ENCODE measurements around the gene ERFE.

ERFE gene

DNA sequence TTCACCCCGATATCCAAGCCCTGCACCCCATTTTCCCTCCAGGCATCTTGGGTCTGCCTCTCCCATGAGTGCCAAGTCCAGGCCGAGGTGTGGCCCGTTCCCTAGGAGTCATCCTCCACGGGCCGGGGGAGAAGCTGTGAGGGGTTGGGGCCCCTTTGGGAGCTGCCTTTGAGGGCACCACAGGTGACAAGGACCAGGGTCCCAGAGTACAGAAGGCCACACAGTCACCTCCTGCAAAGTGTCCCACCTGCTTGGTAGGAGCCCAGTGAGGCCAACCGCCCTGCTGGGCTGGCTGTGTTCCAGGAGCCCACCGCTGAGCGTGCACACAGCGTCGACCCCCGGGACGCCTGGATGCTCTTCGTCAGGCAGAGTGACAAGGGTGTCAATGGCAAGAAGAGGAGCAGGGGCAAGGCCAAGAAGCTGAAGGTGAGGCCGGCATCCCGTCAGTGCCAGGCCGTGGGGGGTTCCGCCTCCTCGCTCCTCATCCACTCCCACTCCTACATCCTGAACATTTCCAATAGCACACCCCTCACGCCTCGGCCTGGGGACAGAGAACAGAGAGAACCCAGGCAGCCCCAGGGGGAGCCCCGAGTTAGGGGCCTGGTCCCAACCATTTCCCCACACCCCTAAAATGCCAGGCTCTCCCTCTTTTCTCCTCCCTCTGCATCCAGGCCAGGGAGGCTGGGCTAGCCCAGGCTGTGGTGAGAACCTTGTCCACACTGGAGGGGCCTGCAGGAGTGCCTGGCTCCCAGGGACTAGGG lies 2.7 kb downstream of the ERFE start:
- Histone ChIP-seq H3K9me3 (ENCODE audit: insufficient read depth, low read depth, low read length) (no peaks in the 10 kb centered on the region), H3K9ac (ENCODE audit: low read depth, low read length) (no peak overlapping the region)

DNA sequence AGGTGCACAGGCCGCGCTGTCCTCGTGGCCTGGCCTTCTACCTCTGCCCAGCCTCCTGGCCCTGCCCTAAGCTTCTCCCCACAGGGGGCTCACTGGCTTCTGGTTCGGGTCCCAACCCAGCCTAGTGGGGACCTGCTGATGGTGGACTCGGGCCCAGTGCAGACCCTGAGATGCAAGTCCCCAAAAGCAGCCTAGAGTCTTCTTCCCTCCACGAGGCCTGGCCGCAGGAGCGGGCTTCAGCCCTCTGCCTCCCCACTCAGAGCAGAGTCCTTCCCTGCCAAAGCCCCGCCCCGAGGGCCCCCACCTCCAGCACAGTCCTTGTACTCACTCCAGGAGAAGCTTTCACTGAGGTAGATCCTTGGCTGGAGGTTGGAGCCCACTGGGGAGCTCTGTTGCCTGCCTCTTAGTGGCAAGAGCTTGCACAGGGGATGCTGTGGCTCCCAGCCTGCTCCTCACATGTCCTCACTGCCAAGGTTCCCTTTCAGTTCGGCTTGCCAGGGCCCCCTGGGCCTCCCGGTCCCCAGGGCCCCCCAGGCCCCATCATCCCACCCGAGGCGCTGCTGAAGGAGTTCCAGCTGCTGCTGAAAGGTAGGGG lies 3.6 kb downstream of the ERFE start:
- no peaks in the 10 kb centered on the region for H3K4me1 ChIP-seq (ENCODE audit: insufficient read depth, low read length)
- H3K9me3 ChIP-seq (ENCODE audit: insufficient read depth, low read depth, low read length) = no peaks in the 10 kb centered on the region
- no peak overlapping the region for H3K4me3 ChIP-seq (ENCODE audit: low read length)
- H3K27ac ChIP-seq (ENCODE audit: low read depth, low read length) = no peak overlapping the region
- H3K36me3 ChIP-seq (ENCODE audit: insufficient read depth, low read length) = no peaks in the 10 kb centered on the region
- no peak overlapping the region for H3K9ac ChIP-seq (ENCODE audit: low read depth, low read length)
- WGBS = 91% methylated on average over 14 of the region's 14 CpGs
- peaks cover 79% of the 10 kb centered on the region for H3K27me3 ChIP-seq (ENCODE audit: insufficient read depth, low read length)

More for the DNA sequence above, 2.7 kb downstream of the ERFE start:
- peaks cover 80% of the 10 kb centered on the region for H3K27me3 ChIP-seq (ENCODE audit: insufficient read depth, low read length)
- H3K36me3 ChIP-seq (ENCODE audit: insufficient read depth, low read length) = no peaks in the 10 kb centered on the region
- WGBS = 91% methylated on average over 21 of the region's 21 CpGs
- no peaks in the 10 kb centered on the region for H3K4me1 ChIP-seq (ENCODE audit: insufficient read depth, low read length)
- no peak overlapping the region for H3K4me3 ChIP-seq (ENCODE audit: low read length)
- H3K27ac ChIP-seq (ENCODE audit: low read depth, low read length) = no peak overlapping the region

DNA sequence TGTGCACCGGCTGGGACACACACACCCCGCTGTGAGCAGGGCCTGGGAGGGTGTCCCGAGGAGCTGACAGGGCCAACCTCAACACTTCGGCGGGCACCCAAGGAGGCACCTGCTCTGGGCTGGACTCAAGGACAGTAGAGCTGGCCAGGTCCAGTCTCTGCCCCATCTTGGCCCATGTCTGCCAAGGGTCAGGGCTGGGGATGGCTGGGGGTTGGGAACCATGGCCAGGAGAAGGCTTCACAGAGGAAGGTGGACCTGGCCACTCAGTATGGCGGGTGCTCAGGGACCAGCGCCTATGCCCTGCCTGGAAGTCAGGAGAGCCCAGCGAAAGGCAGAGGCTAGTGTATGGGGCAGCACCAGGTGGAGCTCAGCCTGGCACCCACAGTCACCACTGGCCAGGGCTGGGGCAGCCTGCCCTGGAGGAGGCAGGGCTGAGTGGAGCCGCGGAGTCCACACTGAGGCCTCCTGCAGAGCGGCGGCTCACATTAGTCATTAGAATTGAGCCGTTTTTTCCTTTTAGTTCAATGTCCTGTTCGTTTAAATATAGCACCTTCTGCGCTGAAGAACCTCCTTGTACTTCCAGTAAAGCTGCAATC lies 4.2 kb downstream of the ERFE start:
- H3K9me3 ChIP-seq (ENCODE audit: insufficient read depth, low read depth, low read length) = no peaks in the 10 kb centered on the region
- no peak overlapping the region for H3K9ac ChIP-seq (ENCODE audit: low read depth, low read length)
- no peaks in the 10 kb centered on the region for H3K36me3 ChIP-seq (ENCODE audit: insufficient read depth, low read length)
- H3K4me1 ChIP-seq (ENCODE audit: insufficient read depth, low read length) = no peaks in the 10 kb centered on the region
- H3K4me3 ChIP-seq (ENCODE audit: low read length) = peak overlapping the region; percentile 51
- peaks cover 73% of the 10 kb centered on the region for H3K27me3 ChIP-seq (ENCODE audit: insufficient read depth, low read length)
- WGBS = 75% methylated on average over 15 of the region's 15 CpGs
- no peak overlapping the region for H3K27ac ChIP-seq (ENCODE audit: low read depth, low read length)

DNA sequence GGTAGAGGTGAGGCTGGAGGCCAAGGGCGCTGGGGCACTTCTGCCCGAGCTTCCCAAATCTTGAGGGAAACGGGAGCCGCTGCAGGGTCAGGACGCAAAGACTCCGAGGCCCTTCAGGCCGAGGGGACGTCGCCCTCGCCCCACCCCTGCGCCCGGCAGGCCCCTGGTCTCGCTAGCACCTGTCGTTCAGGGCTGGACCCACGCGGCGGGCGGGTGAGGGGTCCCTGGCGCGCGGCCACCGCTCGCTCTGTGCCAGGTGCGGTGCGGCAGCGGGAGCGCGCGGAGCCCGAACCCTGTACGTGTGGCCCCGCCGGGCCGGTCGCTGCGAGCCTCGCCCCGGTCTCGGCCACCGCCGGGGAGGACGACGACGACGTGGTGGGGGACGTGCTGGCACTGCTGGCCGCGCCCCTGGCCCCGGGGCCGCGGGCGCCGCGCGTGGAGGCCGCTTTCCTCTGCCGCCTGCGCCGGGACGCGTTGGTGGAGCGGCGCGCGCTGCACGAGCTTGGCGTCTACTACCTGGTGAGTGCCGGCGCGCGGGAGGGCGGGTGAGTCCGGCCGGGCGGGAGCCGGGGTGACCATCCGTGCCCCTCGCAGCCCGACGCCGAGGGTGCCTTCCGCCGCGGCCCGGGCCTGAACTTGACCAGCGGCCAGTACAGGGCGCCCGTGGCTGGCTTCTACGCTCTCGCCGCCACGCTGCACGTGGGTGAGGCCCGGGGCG lies 4.9 kb downstream of the ERFE start:
- H3K36me3 ChIP-seq (ENCODE audit: insufficient read depth, low read length) = no peaks in the 10 kb centered on the region
- H3K9ac ChIP-seq (ENCODE audit: low read depth, low read length) = peak overlapping the region; percentile 57; the same call in 1 of the 2 replicates
- no peak overlapping the region for H3K27ac ChIP-seq (ENCODE audit: low read depth, low read length)
- 7% methylated on average over 95 of the region's 95 CpGs for WGBS
- no peaks in the 10 kb centered on the region for H3K4me1 ChIP-seq (ENCODE audit: insufficient read depth, low read length)
- H3K4me3 ChIP-seq (ENCODE audit: low read length) = peak overlapping the region; percentile 51
- peaks cover 67% of the 10 kb centered on the region for H3K27me3 ChIP-seq (ENCODE audit: insufficient read depth, low read length)
- no peaks in the 10 kb centered on the region for H3K9me3 ChIP-seq (ENCODE audit: insufficient read depth, low read depth, low read length)

DNA sequence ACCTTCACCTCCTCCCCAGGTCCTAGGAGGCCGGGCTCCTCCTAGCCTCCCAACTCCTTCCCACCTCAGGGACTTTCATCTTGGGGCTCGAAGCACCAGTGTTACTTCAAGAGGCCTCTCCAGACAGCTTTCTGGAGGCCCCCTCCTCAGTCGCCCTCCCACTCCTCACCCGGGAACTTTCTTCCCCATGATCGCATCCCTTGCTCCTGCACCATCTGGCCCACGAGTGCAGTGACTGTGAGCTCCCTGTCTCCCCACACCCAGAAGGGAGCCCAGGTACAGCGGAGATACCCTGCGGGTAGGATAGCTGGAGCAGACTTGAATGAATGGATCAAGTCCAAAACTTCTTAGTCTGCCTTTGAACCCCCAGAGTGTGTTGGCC lies 6.1 kb downstream of the ERFE start:
- WGBS = 96% methylated on average over 8 of the region's 8 CpGs
- Histone ChIP-seq H3K27me3 (ENCODE audit: insufficient read depth, low read length) (peaks cover 57% of the 10 kb centered on the region), H3K9ac (ENCODE audit: low read depth, low read length) (no peak overlapping the region), H3K36me3 (ENCODE audit: insufficient read depth, low read length) (peaks cover 9% of the 10 kb centered on the region), H3K27ac (ENCODE audit: low read depth, low read length) (no peak overlapping the region), H3K9me3 (ENCODE audit: insufficient read depth, low read depth, low read length) (no peaks in the 10 kb centered on the region), H3K4me3 (ENCODE audit: low read length) (no peak overlapping the region), H3K4me1 (ENCODE audit: insufficient read depth, low read length) (no peaks in the 10 kb centered on the region)

DNA sequence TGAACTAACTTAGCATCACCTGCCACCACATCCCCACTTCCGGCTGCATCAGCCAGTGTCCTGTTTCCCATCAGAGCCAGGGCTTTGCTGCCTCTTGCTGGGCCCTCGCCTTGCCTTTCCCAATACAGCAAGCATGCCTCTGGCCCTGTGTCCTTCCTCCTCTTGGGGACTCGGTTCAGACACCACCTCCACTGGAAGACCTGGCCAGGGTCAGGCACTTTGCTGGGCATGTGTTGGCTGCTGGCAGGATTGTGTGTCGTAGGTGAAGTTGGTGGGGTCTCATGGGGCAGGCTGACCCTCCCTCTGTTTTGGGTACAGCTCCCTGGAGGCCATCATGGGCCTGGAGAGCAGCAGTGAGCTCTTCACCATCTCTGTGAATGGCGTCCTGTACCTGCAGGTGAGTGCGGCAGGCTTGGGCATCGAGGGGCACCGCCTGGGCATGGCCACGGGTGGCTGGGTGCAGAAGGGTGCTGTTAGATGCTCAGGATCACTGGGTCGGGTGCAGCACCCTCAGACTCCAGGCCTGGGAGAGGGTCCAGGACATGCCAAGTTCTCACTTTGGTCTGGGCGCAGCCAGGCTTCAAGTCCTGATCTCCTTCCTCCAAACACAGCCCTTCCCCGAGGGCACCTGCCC lies 6.6 kb downstream of the ERFE start:
- no peak overlapping the region for H3K9ac ChIP-seq (ENCODE audit: low read depth, low read length)
- no peak overlapping the region for H3K4me3 ChIP-seq (ENCODE audit: low read length)
- WGBS = 91% methylated on average over 12 of the region's 12 CpGs

DNA sequence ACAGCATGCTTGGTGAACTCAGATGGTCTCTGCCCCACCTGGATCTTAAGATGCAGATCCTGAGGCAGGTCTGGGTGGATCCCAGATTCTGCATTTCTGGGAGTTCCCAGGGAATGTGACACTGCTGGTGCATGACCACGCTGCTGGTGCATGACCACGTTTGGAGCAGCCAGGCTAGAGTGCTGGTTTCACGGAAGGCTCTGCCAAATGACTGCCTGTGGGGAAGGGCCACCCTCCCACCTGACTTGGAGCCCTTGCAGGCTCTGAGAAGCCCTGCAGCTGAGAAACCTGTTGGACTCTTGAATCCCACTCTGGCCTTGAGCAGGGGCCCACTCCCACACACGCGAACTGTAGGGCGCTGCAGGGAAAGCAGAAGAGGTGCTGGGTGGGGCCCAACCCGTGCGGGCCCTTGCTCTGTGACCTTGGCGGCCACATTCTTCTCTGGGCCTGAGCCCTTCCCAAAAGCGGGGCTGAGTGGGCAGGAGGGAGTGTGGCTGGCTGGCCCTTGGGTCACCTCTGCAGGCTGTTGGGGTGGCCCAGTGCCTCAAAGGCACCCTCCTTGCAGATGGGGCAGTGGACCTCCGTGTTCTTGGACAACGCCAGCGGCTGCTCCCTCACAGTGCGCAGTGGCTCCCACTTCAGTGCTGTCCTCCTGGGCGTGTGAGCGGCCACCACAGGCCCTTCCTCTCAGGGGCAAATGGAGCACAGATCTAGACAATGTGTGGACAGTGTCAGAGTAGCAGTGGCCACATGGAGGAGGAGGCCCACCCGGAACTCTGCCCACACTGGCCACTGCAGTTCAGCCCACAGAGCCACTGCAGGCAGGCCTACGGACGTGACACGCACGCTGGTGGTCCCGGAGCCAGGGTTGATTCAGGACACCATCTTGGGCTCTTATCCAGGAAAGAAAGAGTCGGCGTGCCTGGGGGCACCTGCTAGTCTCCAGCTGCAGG lies 7.9 kb downstream of the ERFE start:
- Histone ChIP-seq H3K27me3 (ENCODE audit: insufficient read depth, low read length) (peaks cover 39% of the 10 kb centered on the region), H3K9me3 (ENCODE audit: insufficient read depth, low read depth, low read length) (no peaks in the 10 kb centered on the region), H3K4me1 (ENCODE audit: insufficient read depth, low read length) (no peaks in the 10 kb centered on the region), H3K27ac (ENCODE audit: low read depth, low read length) (no peak overlapping the region), H3K4me3 (ENCODE audit: low read length) (no peak overlapping the region), H3K36me3 (ENCODE audit: insufficient read depth, low read length) (peaks cover 21% of the 10 kb centered on the region), H3K9ac (ENCODE audit: low read depth, low read length) (no peak overlapping the region)
- WGBS = 92% methylated on average over 24 of the region's 24 CpGs

More for the DNA sequence above, 6.6 kb downstream of the ERFE start:
- peaks cover 14% of the 10 kb centered on the region for H3K36me3 ChIP-seq (ENCODE audit: insufficient read depth, low read length)
- no peak overlapping the region for H3K27ac ChIP-seq (ENCODE audit: low read depth, low read length)
- H3K9me3 ChIP-seq (ENCODE audit: insufficient read depth, low read depth, low read length) = no peaks in the 10 kb centered on the region
- peaks cover 52% of the 10 kb centered on the region for H3K27me3 ChIP-seq (ENCODE audit: insufficient read depth, low read length)
- H3K4me1 ChIP-seq (ENCODE audit: insufficient read depth, low read length) = no peaks in the 10 kb centered on the region

DNA sequence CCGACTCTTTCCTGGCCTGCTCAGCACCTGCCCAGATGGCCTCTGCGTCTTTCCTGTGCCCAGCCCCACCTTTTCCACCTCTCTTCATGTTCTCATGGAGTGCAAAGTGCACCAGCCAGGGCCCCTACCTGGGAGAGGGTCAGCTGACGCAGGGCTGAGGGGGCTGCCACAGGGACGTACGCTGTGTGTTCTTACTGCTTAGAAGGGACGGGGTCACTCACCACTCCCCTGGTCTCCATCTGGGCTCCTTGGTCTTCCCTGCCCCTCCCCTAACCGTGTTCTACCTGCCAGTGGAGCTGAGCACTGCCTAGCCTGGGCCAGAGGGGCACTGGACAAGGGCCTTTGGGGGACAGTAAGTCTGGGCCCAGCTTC lies 8.6 kb downstream of the ERFE start:
- Histone ChIP-seq H3K27ac (ENCODE audit: low read depth, low read length) (no peak overlapping the region), H3K36me3 (ENCODE audit: insufficient read depth, low read length) (peaks cover 23% of the 10 kb centered on the region), H3K4me3 (ENCODE audit: low read length) (no peak overlapping the region), H3K9ac (ENCODE audit: low read depth, low read length) (no peak overlapping the region), H3K9me3 (ENCODE audit: insufficient read depth, low read depth, low read length) (no peaks in the 10 kb centered on the region), H3K4me1 (ENCODE audit: insufficient read depth, low read length) (no peaks in the 10 kb centered on the region), H3K27me3 (ENCODE audit: insufficient read depth, low read length) (peaks cover 33% of the 10 kb centered on the region)
- WGBS = 92% methylated on average over 7 of the region's 7 CpGs

DNA sequence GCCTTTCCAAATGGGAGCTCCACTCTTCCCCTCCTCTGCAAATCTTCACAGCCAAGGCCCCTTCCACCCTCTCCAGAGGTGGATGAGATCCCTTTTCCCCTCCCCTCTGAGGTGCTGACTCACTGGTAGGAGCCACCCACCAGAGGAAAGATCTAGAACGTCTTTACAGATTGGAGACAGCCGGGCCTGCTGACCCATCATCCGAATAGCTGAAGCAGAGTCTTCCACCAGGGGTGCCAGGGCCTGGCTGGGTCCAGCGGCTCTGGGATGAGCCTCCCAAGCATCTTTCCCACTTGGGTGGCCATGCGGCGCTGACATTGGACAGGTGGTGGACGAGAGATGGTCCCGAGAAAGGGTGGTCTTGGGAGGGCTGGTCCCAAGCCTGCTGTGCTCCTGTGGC lies 9.0 kb downstream of the ERFE start:
- Histone ChIP-seq H3K9me3 (ENCODE audit: insufficient read depth, low read depth, low read length) (no peaks in the 10 kb centered on the region), H3K27me3 (ENCODE audit: insufficient read depth, low read length) (peaks cover 28% of the 10 kb centered on the region), H3K4me3 (ENCODE audit: low read length) (no peak overlapping the region), H3K4me1 (ENCODE audit: insufficient read depth, low read length) (no peaks in the 10 kb centered on the region), H3K9ac (ENCODE audit: low read depth, low read length) (no peak overlapping the region), H3K27ac (ENCODE audit: low read depth, low read length) (no peak overlapping the region), H3K36me3 (ENCODE audit: insufficient read depth, low read length) (peaks cover 27% of the 10 kb centered on the region)
- 93% methylated on average over 8 of the region's 8 CpGs for WGBS
